Tibial artery (tissue), 4 donors: ENCODE data around the gene TNFSF13B.

ENCODE experiments used
- DNase-seq, 2 donors: peaks; one replicate each; pipeline ENCODE4 v3.0.0-alpha.2; 2019
- H3K27ac ChIP-seq, 2 donors: fragments of 200-600 bp; sonication (generic) in 1 of 2; 1 replicate in 1 of 2; 2 replicates in 1 of 2; pipeline ENCODE4 v1.5.1; 2018 to 2019; ENCODE audit warnings: mild to moderate bottlenecking in 1 of 2
- H3K27me3 ChIP-seq, 2 donors: fragments of 200-600 bp; sonication (generic) in 1 of 2; one replicate each; pipeline versions ENCODE4 v1.5.1 to v1.6.0; 2016 to 2019
- H3K36me3 ChIP-seq, 3 donors: fragments of 200-600 bp; sonication (generic) in 2 of 3; one replicate each; pipeline ENCODE4 v1.5.1; 2016 to 2019; ENCODE audit warnings: mild to moderate bottlenecking in 2 of 3
- H3K4me1 ChIP-seq, 4 donors: fragments of 200-600 bp; sonication (generic) in 2 of 4; 1 replicate in 3 of 4; 2 replicates in 1 of 4; pipeline ENCODE4 v1.5.1; 2016 to 2019
- H3K4me3 ChIP-seq, 2 donors: fragments of 200-600 bp; sonication (generic) in 1 of 2; 1 replicate in 1 of 2; 2 replicates in 1 of 2; pipeline ENCODE4 v1.5.1; 2018 to 2019; ENCODE audit warnings: mild to moderate bottlenecking in 2 of 2
- H3K9me3 ChIP-seq, 3 donors: fragments of 200-600 bp; sonication (generic) in 1 of 3; one replicate each; pipeline ENCODE4 v1.5.1; 2016 to 2019
- intact Hi-C: fragments of 100-400 bp; cut with DNase I; formaldehyde crosslinking; loops from one replicate; pipeline ENCODE4 v1.15.0; 2023; ENCODE audit warnings: low total_unique reads
- TF ChIP-seq, protein P1 (sequence below), 2 experiments: fragments of 200-600 bp in 1 of 2; fragments of 450-650 bp in 1 of 2; IDR thresholded peaks; one replicate each; pipeline ENCODE4 v1.5.1; 2017 to 2019; ENCODE audit warnings: antibody characterized with exemption in 2 of 2, mild to moderate bottlenecking in 1 of 2, moderate library complexity in 1 of 2

The TNFSF13B gene

DNA sequence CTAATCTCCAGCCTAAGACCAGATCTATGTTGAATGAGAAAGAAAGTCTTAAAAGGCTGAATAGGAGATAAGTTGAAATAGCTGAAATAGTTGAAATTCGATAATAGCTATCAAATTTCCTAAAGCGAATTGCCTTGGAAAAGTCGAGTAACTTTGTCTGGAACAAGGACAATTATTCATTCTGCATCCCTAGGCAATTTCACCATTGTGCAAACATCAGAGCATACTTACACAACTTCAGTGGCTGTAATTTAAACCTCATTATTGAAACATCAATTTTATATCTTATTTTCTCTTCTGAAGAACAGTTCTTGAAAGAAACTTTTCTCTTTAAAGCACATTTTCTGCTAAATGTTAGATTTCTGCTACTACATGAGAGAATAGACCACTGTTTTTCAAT, 13.6 kb downstream of the TNFSF13B start:
- DNase-seq: no peak
- no peak overlapping the region for H3K4me3 ChIP-seq
- TF ChIP-seq, protein P1, sequence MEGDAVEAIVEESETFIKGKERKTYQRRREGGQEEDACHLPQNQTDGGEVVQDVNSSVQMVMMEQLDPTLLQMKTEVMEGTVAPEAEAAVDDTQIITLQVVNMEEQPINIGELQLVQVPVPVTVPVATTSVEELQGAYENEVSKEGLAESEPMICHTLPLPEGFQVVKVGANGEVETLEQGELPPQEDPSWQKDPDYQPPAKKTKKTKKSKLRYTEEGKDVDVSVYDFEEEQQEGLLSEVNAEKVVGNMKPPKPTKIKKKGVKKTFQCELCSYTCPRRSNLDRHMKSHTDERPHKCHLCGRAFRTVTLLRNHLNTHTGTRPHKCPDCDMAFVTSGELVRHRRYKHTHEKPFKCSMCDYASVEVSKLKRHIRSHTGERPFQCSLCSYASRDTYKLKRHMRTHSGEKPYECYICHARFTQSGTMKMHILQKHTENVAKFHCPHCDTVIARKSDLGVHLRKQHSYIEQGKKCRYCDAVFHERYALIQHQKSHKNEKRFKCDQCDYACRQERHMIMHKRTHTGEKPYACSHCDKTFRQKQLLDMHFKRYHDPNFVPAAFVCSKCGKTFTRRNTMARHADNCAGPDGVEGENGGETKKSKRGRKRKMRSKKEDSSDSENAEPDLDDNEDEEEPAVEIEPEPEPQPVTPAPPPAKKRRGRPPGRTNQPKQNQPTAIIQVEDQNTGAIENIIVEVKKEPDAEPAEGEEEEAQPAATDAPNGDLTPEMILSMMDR (IDR thresholded peaks at IDR 0.05): no peak
- no peaks in the 10 kb centered on the region for H3K36me3 ChIP-seq
- intact Hi-C loops: no loop called here
- no peaks in the 10 kb centered on the region for H3K27me3 ChIP-seq
- H3K4me1 ChIP-seq: no peaks in the 10 kb centered on the region
- no peak overlapping the region for H3K27ac ChIP-seq
- no peaks in the 10 kb centered on the region for H3K9me3 ChIP-seq

DNA sequence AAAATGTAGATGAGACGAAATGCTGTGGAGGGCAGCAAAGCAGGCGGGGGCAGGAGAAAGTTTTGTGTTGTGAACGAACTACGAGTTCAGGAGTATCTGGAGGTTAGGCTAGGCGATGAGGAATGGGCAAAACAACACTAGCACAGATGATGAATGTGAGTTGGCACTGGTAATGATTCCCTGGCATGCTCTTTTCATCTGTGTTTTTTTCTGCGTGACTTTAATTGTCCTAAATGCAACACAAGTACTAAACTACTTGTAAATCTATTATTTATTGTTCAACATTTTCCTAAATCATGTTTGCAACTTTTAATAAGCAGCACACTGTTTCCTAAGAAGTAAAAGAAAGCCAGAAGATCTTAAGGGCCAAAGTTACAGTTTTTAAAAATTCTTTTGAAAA, 19.2 kb downstream of the TNFSF13B start:
- H3K27ac ChIP-seq: no peak overlapping the region
- no peaks in the 10 kb centered on the region for H3K4me1 ChIP-seq
- TF ChIP-seq, protein P1 (IDR thresholded peaks at IDR 0.05): no peak
- H3K4me3 ChIP-seq: no peak overlapping the region
- no peaks in the 10 kb centered on the region for H3K27me3 ChIP-seq
- no peak for DNase-seq
- intact Hi-C loops: no loop called here
- H3K36me3 ChIP-seq: no peaks in the 10 kb centered on the region
- no peaks in the 10 kb centered on the region for H3K9me3 ChIP-seq

DNA sequence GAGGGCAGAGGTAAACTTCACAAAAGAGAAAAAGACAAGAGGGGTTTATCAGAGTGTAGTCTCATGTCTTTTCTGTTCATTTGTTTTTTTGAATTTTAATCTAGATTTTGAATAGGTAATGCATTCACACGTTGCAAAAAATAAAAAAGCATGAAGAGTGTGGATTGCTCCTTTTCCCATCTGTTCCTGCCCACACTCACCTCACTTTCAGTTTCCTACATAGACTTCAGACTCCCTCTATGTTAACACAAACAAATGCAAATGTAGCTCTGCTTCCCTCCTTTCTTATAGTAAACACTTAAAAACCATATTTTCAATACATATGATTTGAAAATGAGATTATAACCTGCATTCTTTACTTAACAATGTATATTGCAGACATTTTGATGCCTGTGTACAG, 20.3 kb downstream of the TNFSF13B start:
- Histone ChIP-seq H3K27ac (no peak overlapping the region), H3K4me3 (no peak overlapping the region), H3K9me3 (no peaks in the 10 kb centered on the region), H3K4me1 (no peaks in the 10 kb centered on the region), H3K27me3 (no peaks in the 10 kb centered on the region), H3K36me3 (no peaks in the 10 kb centered on the region)
- intact Hi-C loops: no loop called here
- no peak for DNase-seq
- TF ChIP-seq, protein P1 (IDR thresholded peaks at IDR 0.05): no peak

DNA sequence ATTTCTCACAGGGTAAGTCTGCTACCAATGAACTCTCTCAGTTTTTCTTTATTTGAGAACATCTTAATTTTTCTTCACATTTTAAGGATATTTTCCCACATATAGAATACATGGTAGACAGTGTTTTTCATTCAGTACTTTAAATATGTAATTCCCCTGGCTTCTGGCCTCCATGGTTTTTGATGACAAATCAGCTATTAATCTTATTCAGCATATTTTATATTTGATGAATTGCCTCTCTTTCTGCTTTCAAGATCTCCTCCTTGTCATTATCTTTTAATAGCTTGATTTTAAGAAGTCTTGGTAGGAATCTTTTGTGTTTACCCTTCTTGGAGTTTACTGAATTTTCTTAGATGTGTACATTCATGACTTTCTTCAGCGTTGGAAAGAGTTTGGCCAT, 27.6 kb downstream of the TNFSF13B start:
- Histone ChIP-seq H3K4me3 (no peak overlapping the region), H3K9me3 (no peaks in the 10 kb centered on the region), H3K27ac (no peak overlapping the region), H3K27me3 (no peaks in the 10 kb centered on the region), H3K36me3 (no peaks in the 10 kb centered on the region), H3K4me1 (no peaks in the 10 kb centered on the region)
- DNase-seq: no peak
- TF ChIP-seq, protein P1 (IDR thresholded peaks at IDR 0.05): no peak
- intact Hi-C loops: no loop called here

DNA sequence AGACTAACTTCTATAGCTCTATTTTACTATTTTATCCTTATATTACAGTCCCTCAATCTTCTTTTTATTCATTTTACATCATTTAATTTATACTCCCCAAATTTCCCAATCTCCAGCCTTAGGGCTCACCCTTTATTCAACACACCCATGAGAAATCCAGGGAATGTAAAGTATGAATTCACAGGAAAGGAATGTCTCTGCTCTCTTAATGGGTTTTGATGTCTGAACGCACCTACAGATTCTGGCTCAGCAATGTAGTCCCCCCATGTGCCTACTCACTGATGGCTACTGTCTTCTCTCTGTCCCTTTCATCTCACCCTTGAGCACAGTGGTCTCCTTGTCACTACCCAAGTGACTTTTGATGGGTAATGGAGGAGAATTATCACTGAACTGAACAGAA, 32.8 kb downstream of the TNFSF13B start:
- H3K9me3 ChIP-seq: no peaks in the 10 kb centered on the region
- H3K27ac ChIP-seq: no peak overlapping the region
- intact Hi-C loops: no loop called here
- no peak for DNase-seq
- peaks cover 0 to 7% (median 0%) of the 10 kb centered on the region in 4 donors for H3K4me1 ChIP-seq
- no peak overlapping the region for H3K4me3 ChIP-seq
- no peaks in the 10 kb centered on the region for H3K36me3 ChIP-seq
- no peaks in the 10 kb centered on the region for H3K27me3 ChIP-seq
- TF ChIP-seq, protein P1 (IDR thresholded peaks at IDR 0.05): no peak
